ENCODE measurements around the gene TNFSF9. TPM values are rescaled to one million over a fixed set of nuclear protein-coding genes. Genes with fewer than 3 reads are reported as not detected.

The TNFSF9 gene
- total and polyA plus RNA-seq, 2 of the 8 experiments (the other 6 are each of a cell fraction or from before 2014, with no cell fraction given), result 1.7 to 4.4 TPM

- POLR2A ChIA-PET (ENCODE audit: partially characterized antibody), result interaction anchor here (1.1 to 1.6 kb wide), 2 partner anchors 9 to 11 kb away, joined by 3 to 6 read pairs; no protein-coding TSS in a partner anchor
Observed at GRCh38 chr19:6498294-6499036, 32.4 kb upstream of the TNFSF9 start.

More at GRCh38 chr19:6498294-6499036, 32.4 kb upstream of the TNFSF9 start:
- peaks cover 0 to 8% (median 7%) of the 10 kb centered on the region in 4 experiments; a peak in 4 of 7 replicates for H3K27me3 ChIP-seq (replicated peaks in 1 of 4; ENCODE audit: control insufficient read depth in 3 of 4, extremely low read depth in 1 of 4, insufficient read depth in 3 of 4, low read length in 3 of 4)
- no peak overlapping the region for H2AFZ ChIP-seq (ENCODE audit: low read length)
- no peak overlapping the region for H3K4me3 ChIP-seq (ENCODE audit: extremely low read depth in 1 of 4, insufficient read depth in 2 of 4, low read depth in 3 of 4, low read length in 4 of 4)
- H3K27ac ChIP-seq (ENCODE audit: low read depth, low read length), result no peak overlapping the region
- H3K4me2 ChIP-seq (ENCODE audit: insufficient read depth in 1 of 2, low read depth in 2 of 2, low read length in 2 of 2), result no peak overlapping the region
- no peak overlapping the region for H3K23ac ChIP-seq (ENCODE audit: insufficient read length)
- H2BK15ac ChIP-seq (ENCODE audit: low read length), result no peak overlapping the region
- H2AK5ac ChIP-seq (ENCODE audit: low read depth, low read length), result no peak overlapping the region
- peaks cover 0 to 10% (median 7%) of the 10 kb centered on the region in 4 experiments; a peak in 5 of 7 replicates for H3K4me1 ChIP-seq (replicated peaks in 1 of 4; ENCODE audit: control insufficient read depth in 3 of 4, insufficient read depth in 4 of 4, low read length in 3 of 4)
- H3K14ac ChIP-seq (ENCODE audit: insufficient read length), result no peak overlapping the region
- H4K5ac ChIP-seq (ENCODE audit: insufficient read length, low read depth, low read length), result no peak overlapping the region
- no peak overlapping the region for H2BK120ac ChIP-seq (replicated peaks; ENCODE audit: low read depth, low read length)
- no peaks in the 10 kb centered on the region for H3K79me2 ChIP-seq (ENCODE audit: control insufficient read depth in 1 of 2, insufficient read depth in 2 of 2, low read length in 2 of 2)
- WGBS, 2 experiments (ENCODE audit: extremely low coverage in 1 of 2, insufficient coverage in 1 of 2, insufficient read length in 1 of 2, insufficient replicate concordance in 2 of 2, low coverage in 1 of 2, low lambda C conversion rate in 2 of 2, missing lambda C conversion rate in 1 of 2), result 90% methylated on average over 6 of the region's 7 CpGs; no CpG with 5 or more reads in 1 of the 2 experiments
- H3K23me2 ChIP-seq (ENCODE audit: low read depth, low read length), result peaks cover 10% of the 10 kb centered on the region
- peaks cover 0 to 5% (median under 1%) of the 10 kb centered on the region in 4 experiments; a peak in 1 of 8 replicates for H3K36me3 ChIP-seq (ENCODE audit: control insufficient read depth in 2 of 4, insufficient read depth in 4 of 4, low read length in 3 of 4)
- H4K8ac ChIP-seq (ENCODE audit: extremely low read depth, insufficient read depth, low read length), result no peak overlapping the region; the same call in 1 of the 2 replicates
- no peak overlapping the region for H3K18ac ChIP-seq (ENCODE audit: extremely low read depth, low read length)
- H2BK12ac ChIP-seq (ENCODE audit: low read depth, low read length), result no peak overlapping the region
- H2BK20ac ChIP-seq (ENCODE audit: low read length), result no peak overlapping the region
- H3K9ac ChIP-seq (replicated peaks in 1 of 4; ENCODE audit: extremely low read depth in 1 of 4, low read depth in 3 of 4, low read length in 3 of 4), result no peak overlapping the region
- CTCF ChIA-PET (ENCODE audit: partially characterized antibody), result interaction anchor here (0.8 to 1.5 kb wide), 2 partner anchors 11 to 16 kb away, joined by 3 to 6 read pairs; no protein-coding TSS in a partner anchor
- no peaks in the 10 kb centered on the region for H4K20me1 ChIP-seq (replicated peaks in 1 of 2; ENCODE audit: control insufficient read depth in 1 of 2, insufficient read depth in 2 of 2, low read length in 2 of 2)
- no peaks in the 10 kb centered on the region for H3K79me1 ChIP-seq (ENCODE audit: low read depth, low read length)
- H3K9me3 ChIP-seq (ENCODE audit: insufficient read depth in 2 of 2, low read depth in 1 of 2, low read length in 1 of 2), result no peaks in the 10 kb centered on the region
- no peak for DNase-seq (ENCODE audit: low read depth in 1 of 2, low spot score in 2 of 2)
- no peak overlapping the region for H3K4ac ChIP-seq (replicated peaks; ENCODE audit: insufficient read length, low read depth, low read length)
- H4K91ac ChIP-seq (replicated peaks; ENCODE audit: insufficient read length, low read length), result no peak overlapping the region
- H3K56ac ChIP-seq (replicated peaks; ENCODE audit: insufficient read length, low read depth, low read length), result no peak overlapping the region
- no peak for FAIRE-seq
- peak; percentile 65; the same call in 1 of the 2 replicates for TF ChIP-seq KDM1A (IDR thresholded peaks at IDR 0.05; ENCODE audit: borderline replicate concordance, low read length)
- TF ChIP-seq NRF1 (IDR thresholded peaks at IDR 0.05; ENCODE audit: low read depth, low read length), result no peak
- no peak overlapping the region for H2BK5ac ChIP-seq (ENCODE audit: low read depth, low read length)

All from H1 (cell line).